GM21528 (cell line): ENCODE measurements around the gene CA10.
A peak's percentile ranks its signal among the peaks of the same experiment; 100 is the strongest.

Source experiments
- ATAC-seq: cut with Tn5 transposase; IDR thresholded peaks from one replicate; pipeline ENCODE4 v1.9.1; 2021; ENCODE audit warnings: mild to moderate bottlenecking, moderate library complexity; ENCODE audit not compliant: unreplicated experiment, low FRiP score

Gene CA10

GRCh38 chr17:51793686-51794085 is 364.8 kb downstream of the CA10 start:
- ATAC-seq = no peak

DNA sequence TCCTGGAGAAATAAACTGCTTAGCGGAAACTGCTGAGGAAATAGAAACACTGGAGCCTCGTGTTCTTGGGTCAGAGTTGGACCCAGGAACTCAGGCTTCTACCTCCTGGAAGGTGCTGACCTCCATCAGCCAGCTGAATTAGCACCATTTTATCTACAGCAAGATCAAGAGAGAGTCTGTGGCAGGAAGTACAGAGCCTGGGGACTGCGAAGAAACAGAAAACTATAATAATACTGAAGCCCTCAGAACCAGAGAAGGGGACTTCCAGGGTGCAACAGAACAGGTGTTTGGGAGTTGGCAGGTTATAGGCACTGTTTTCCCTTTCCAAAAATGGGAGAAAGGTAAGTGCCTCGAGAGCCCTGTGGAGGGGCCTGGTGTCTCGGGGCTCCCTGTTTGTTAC is 379.7 kb downstream of the CA10 start:
- ATAC-seq = no peak

- ATAC-seq = no peak
Measured at GRCh38 chr17:51770027-51770759, 388.3 kb downstream of the CA10 start.

DNA sequence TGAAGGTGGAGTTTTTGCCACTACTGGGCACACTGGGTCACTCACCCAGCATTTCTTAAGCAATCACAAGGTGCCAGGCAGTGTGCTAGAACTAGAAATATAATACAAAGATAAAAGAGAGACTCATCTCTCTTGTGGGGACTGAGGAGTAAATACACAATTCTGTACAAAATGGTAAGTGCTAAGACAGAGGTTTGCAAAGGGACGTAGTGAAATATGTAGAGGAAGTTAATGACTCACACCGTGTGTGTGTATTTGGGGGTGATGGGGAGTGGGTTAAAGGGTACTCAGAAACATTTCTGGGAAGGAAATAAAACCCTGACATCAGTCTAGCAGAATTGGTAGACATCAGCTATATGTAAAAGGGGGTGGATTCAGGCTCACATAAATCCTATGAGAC is 389.3 kb downstream of the CA10 start:
- ATAC-seq = no peak

GRCh38 chr17:51768706-51769105 is 389.8 kb downstream of the CA10 start:
- no peak for ATAC-seq

DNA sequence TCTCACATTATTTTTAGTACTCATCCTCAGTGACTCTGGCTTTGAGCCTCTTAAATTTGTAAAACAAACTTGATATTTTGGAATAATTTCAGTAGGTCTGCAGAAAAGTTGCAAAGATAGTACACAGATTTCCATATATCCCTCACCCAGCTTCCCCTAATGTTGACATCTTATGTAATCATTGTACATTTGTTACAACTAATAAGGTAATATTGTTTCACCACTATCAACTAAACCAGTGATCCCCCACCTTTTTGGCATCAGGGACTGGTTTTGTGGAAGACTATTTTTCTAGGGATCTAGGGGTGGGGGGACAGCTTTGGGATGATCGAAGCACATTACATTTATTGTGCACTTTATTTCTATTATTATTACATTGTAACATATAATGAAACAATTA is 391.2 kb downstream of the CA10 start:
- ATAC-seq = no peak

GRCh38 chr17:51765282-51766135 is 393.0 kb downstream of the CA10 start:
- ATAC-seq = no peak

GRCh38 chr17:51764387-51764971 is 394.0 kb downstream of the CA10 start:
- peak; percentile 97 for ATAC-seq

DNA sequence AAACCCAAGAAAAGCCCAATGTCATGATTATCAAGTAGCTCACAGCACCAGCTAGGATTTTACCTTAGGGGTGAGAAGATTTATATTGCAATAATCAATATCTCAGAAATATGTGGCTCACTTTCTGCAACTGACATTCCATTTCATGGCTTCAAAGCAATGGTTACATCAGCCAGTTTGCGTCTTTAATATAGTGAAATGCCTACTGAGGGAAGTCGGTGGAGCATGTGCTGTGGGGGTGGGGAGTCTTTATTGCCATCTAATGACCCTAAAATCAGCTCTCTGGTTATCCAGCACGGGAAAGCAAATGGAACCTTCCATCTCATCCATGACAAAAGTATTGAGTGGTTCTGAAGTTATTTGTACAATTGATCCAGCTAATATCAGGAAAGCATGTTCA is 395.5 kb downstream of the CA10 start:
- ATAC-seq = no peak

DNA sequence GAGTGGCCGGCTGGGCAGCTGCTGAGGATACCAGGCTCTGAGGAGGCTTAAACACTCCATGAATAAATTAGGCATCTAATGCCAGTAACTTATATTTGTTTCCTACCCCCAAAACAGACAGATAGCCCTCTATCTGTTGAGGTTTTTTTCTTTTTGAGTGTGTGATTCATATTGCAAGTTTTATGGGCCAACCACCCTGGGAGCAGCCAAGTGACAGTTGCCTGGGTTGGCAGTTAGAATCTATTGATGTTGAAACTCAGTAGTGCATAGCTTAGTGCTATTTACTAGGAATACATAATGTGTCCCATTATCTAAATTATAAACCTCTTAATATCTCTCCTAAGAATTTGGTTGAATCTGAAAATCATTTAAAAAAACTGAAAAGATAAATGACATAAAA is 397.4 kb downstream of the CA10 start:
- no peak for ATAC-seq

DNA sequence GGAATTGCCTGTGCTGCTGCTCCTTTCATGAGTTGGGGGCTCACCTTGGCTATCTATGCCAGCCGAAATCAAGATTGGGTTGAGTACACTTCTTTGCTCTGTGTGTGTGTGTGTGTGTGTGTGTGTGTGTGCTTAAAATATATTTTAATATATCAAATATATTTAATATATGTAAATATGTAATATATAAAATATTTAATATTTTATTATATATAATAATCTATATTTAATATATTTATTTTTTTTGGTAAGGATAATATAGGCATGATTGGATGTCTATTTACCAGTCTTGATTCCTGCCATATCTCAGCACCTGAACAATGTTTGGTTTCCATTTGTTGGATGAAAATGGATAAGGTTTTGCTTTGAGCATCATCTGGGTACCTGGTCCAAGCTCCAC is 399.3 kb downstream of the CA10 start:
- no peak for ATAC-seq

- ATAC-seq = no peak
Measured at GRCh38 chr17:51751072-51751471, 407.4 kb downstream of the CA10 start.

GRCh38 chr17:51748749-51749604 is 409.5 kb downstream of the CA10 start:
- ATAC-seq = no peak

DNA sequence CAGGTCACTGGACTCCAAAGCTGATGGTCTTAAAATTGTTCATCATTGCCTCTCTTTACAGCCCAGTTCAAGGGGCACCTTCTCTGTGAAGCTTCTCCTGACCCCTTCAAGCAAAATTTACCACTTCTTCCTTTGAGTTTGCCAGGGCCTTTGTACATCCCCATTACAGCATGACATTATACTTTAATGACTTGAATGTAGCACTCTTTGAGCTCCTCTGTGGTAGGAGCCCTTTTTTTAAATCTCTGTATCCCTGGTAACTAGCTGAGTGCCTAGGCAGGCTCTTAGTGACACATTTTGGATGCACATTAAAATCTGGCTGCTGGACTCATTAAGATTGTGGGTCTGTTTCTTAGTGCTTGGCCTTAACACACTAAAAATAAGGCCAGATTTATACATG is 412.1 kb downstream of the CA10 start:
- ATAC-seq = no peak

DNA sequence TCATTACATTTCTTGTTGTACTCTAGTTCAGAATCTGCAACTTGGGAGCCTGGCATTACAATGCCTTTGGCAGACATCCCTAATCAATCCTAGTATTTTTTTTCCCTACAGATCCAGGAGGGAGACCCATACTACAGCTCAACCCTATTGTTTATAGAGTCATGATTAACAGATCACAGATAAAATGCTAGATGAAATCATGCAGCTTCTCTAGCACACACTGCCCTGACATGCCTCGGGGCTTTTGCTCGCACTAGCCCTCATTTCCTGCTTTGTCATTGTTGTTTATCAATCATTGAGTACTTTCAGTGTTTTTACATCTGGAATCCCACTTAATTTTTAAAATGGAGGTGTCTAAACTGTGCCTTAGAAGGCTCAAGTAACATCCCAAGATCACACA is 412.5 kb downstream of the CA10 start:
- no peak for ATAC-seq

DNA sequence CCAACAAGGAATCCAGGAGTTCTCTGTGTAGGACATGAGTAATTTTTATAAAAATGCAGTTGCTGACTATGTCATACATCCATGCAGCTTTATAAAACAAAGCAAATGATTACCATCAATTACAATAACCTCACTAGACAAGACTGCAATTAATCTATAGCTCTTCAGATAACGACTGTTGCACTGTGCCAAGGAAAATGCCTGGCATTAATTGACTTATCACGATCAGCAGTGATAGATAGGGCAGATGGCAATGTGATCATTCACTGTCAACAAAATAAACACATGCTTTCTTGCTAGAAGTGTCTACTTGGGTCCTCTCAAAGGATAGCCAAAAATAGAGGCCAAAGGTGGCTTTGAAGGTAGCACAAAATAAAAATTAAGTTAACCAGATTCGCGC is 415.0 kb downstream of the CA10 start:
- ATAC-seq = no peak

- ATAC-seq = no peak
Measured at GRCh38 chr17:51742571-51742970, 415.9 kb downstream of the CA10 start.

DNA sequence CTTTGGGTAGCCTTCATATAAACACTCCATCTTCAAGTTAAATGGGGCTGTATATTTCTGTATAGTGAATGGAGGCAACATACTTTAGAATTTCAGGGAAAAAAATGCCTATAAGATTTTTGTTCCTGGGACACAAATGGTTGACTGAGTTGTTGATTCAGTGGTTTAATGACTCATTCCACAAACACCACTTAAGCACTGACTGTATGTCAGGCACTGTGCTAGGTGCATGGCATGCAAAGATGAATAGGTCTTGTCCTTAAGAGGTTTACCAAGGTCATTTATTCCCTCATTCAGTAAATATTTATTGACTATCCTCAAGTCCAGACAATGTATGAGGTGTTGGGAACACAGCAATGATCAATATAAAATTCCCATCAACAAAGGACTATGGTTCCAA is 417.1 kb downstream of the CA10 start:
- no peak for ATAC-seq

DNA sequence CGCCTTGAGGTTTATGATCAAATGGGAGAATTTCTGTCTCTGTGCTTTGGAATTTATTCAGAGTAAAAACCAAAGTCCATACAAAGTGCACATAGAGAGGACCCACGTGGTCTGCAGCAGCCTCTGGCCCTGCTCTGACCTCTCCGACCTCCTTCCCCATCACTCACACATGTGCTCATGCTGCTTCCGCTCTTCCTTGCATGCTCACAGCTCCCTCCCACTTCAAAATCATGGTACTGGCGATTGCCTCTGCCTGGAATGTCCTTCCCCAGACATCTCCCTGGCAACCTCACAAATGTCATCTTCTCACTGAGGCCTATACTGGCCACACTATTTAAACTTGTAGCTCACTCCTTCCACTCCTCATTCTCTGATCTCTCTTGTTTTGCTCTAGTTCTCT is 418.0 kb downstream of the CA10 start:
- no peak for ATAC-seq

DNA sequence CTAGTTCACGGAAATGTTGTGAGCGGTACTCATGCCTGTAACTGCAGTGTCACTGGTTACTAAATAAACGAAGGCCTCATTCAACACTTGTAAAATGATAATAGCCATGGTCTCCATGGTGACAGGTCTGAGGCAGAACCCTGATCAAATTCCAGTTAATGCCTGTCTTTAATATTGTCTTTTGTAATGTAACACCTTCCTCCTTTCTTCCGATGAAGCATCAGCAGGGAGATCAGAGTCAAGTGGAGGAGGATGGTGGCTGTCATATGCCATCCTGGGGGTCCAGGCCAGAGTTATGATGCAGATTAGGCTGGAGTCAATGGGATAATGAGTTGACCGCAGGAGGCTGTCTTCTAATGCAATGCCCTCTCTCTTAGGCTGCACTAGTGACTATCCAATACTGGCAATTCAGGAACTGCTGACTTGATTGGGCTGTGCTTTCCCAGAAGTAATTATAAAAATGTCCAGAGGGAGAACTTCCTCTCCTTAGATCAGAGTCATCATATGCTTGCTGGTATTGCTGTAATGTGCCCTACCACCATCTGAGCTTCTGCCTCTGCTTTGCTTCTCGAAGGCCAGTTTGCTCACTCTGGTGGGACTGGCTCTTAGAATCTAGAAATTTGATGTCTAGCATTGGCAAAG is 419.1 kb downstream of the CA10 start:
- no peak for ATAC-seq
